HCT116 (cell line): ENCODE results near the gene CNST. TPM values are rescaled to one million over a fixed set of nuclear protein-coding genes. Genes with fewer than 3 reads are reported as not detected.
"Not testable (repeated sequence)": the region's sequence is repeated elsewhere in the genome, so short reads cannot be mapped to it uniquely, and the experiment has no call there.

ENCODE experiments used
- ATAC-seq: fragments of 200-7000 bp; cut with Tn5 transposase; 2 replicates; pipeline ENCODE4 v1.9.1; 2020; ENCODE audit warnings: mild to moderate bottlenecking, moderate library complexity
- BruUV-seq: library from RNA; stranded (reverse); fragments of 400-500 nt; replicated peaks from 2 replicates; lab custom pipeline; 2021; lab: Mats Ljungman, UMichigan
- CTCF ChIA-PET: fragments of 300-600 bp; sonication (Branson Sonifier 250); formaldehyde crosslinking; loops from one replicate; lab custom pipeline; 2021; ENCODE audit warnings: antibody characterized with exemption; lab: Charles Lee
- POLR2A ChIA-PET: fragments of 300-600, 350-600 bp; sonication (Branson Sonifier 250); formaldehyde crosslinking; loops from one replicate; lab custom pipeline; 2021; ENCODE audit warnings: antibody characterized with exemption; lab: Charles Lee
- RAD21 ChIA-PET, 2 experiments: fragments of 300-600 bp; sonication (Branson Sonifier 250); formaldehyde crosslinking; loops; one replicate each; lab custom pipeline; 2023; ENCODE audit warnings: low total read pairs in 2 of 2; ENCODE audit not compliant: uncharacterized antibody in 2 of 2, unreplicated experiment in 2 of 2, low non-redundant PET in 1 of 2; lab: Charles Lee
- DNase-seq: peaks from one replicate; pipeline ENCODE4 v3.0.0-alpha.2; 2010; ENCODE audit warnings: low read depth, low spot score
- H2AFZ ChIP-seq: fragments of 200-600 bp; shearing (Covaris generic), sonication (generic); 2 replicates; pipeline ENCODE4 v1.6.1; 2017; ENCODE audit warnings: low read depth, mixed run types, mixed read lengths, antibody characterized with exemption, low read length; ENCODE audit not compliant: poor library complexity, severe bottlenecking
- H3K27ac ChIP-seq: 2 replicates; pipeline ENCODE4 v1.5.1; 2012; ENCODE audit warnings: low read depth, low read length
- H3K27me3 ChIP-seq: fragments of 200-600 bp; sonication (generic); 2 replicates; pipeline ENCODE4 v1.6.1; 2016; ENCODE audit warnings: mixed run types, low read length, mixed read lengths; ENCODE audit not compliant: insufficient read depth
- H3K36me3 ChIP-seq, 2 experiments: fragments of 200-500 bp in 1 of 2; fragments of 200-600 bp in 1 of 2; sonication (Bioruptor generic) in 1 of 2; sonication (generic) in 1 of 2; 2 replicates each; pipeline versions ENCODE4 v1.5.1 to v1.6.1; 2014 to 2016; ENCODE audit warnings: low read length in 2 of 2, inconsistent platforms in 1 of 2, mixed read lengths in 1 of 2, mixed run types in 1 of 2; ENCODE audit not compliant: insufficient read depth in 2 of 2, control insufficient read depth in 1 of 2
- H3K4me1 ChIP-seq, 2 experiments: fragments of 200-600 bp in 1 of 2; sonication (generic) in 1 of 2; 2 replicates each; pipeline versions ENCODE4 v1.5.1 to v1.6.1; 2012 to 2017; ENCODE audit warnings: low read length in 2 of 2, inconsistent platforms in 1 of 2, mild to moderate bottlenecking in 1 of 2, mixed read lengths in 1 of 2, mixed run types in 1 of 2, moderate library complexity in 1 of 2; ENCODE audit not compliant: insufficient read depth in 2 of 2, control insufficient read depth in 1 of 2
- H3K4me2 ChIP-seq: fragments of 200-600 bp; sonication (generic); 2 replicates; pipeline ENCODE4 v1.6.1; 2017; ENCODE audit warnings: mixed run types, low read length, mixed read lengths
- H3K4me3 ChIP-seq, 2 experiments: fragments of 200-600 bp in 1 of 2; sonication (generic) in 1 of 2; replicated peaks in 1 of 2; 2 replicates each; pipeline ENCODE4 v1.5.1; 2011 to 2016; ENCODE audit warnings: low read length in 2 of 2, control low read depth in 1 of 2, low read depth in 1 of 2, mild to moderate bottlenecking in 1 of 2, mixed read lengths in 1 of 2, mixed run types in 1 of 2
- H3K79me2 ChIP-seq: fragments of 200-600 bp; sonication (generic); 2 replicates; pipeline ENCODE4 v1.6.1; 2017; ENCODE audit warnings: mild to moderate bottlenecking, mixed run types, low read length, moderate library complexity, mixed read lengths; ENCODE audit not compliant: insufficient read depth
- H3K9ac ChIP-seq: fragments of 200-600 bp; sonication (generic); 2 replicates; pipeline ENCODE4 v1.6.1; 2016; ENCODE audit warnings: low read length, mixed read lengths
- H3K9me2 ChIP-seq: fragments of 200-600 bp; sonication (generic), shearing (Covaris generic); 2 replicates; pipeline ENCODE4 v1.6.1; 2017; ENCODE audit warnings: mixed run types, mild to moderate bottlenecking, moderate library complexity; ENCODE audit not compliant: insufficient read depth
- H3K9me3 ChIP-seq, 2 experiments: fragments of 200-500 bp in 1 of 2; fragments of 200-600 bp in 1 of 2; sonication (Bioruptor generic) in 1 of 2; sonication (generic) in 1 of 2; 2 replicates each; pipeline ENCODE4 v1.6.1; 2014 to 2017; ENCODE audit warnings: low read length in 2 of 2, mixed read lengths in 2 of 2, inconsistent platforms in 1 of 2, low read depth in 1 of 2, mild to moderate bottlenecking in 1 of 2, mixed run types in 1 of 2, moderate library complexity in 1 of 2; ENCODE audit not compliant: control insufficient read depth in 1 of 2, insufficient read depth in 1 of 2
- H4K20me1 ChIP-seq: fragments of 200-600 bp; sonication (generic), shearing (Covaris generic); 2 replicates; pipeline ENCODE4 v1.6.1; 2017; ENCODE audit warnings: mixed run types, mild to moderate bottlenecking, moderate library complexity; ENCODE audit not compliant: insufficient read depth
- EGR1 ChIP-seq: IDR thresholded peaks from 2 replicates; pipeline ENCODE4 v1.6.1; 2012; ENCODE audit warnings: low read depth
- ELF1 ChIP-seq: IDR thresholded peaks from 2 replicates; pipeline ENCODE4 v1.6.1; 2012; ENCODE audit warnings: low read depth, borderline replicate concordance
- POLR2A ChIP-seq: IDR thresholded peaks from 2 replicates; pipeline ENCODE4 v1.7.0; 2011; ENCODE audit warnings: borderline replicate concordance; ENCODE audit not compliant: insufficient read depth, insufficient read length; ENCODE audit errors: extremely low read depth
- POLR2AphosphoS5 ChIP-seq: IDR thresholded peaks from 2 replicates; pipeline ENCODE4 v1.6.1; 2011; ENCODE audit warnings: mild to moderate bottlenecking, low read depth, low read length, moderate library complexity
- SP1 ChIP-seq: IDR thresholded peaks from 2 replicates; pipeline ENCODE4 v1.6.1; 2012; ENCODE audit warnings: low read depth
- TCF7L2 ChIP-seq: IDR thresholded peaks from 2 replicates; pipeline ENCODE4 v1.7.0; 2011; ENCODE audit warnings: borderline replicate concordance, inconsistent platforms; ENCODE audit not compliant: insufficient read depth, insufficient read length; ENCODE audit errors: extremely low read depth
- YY1 ChIP-seq: IDR thresholded peaks from 2 replicates; pipeline ENCODE4 v1.6.1; 2011; ENCODE audit warnings: low read length, low read depth, moderate library complexity, mild to moderate bottlenecking; ENCODE audit not compliant: insufficient replicate concordance; ENCODE audit errors: extremely low read depth
- intact Hi-C: fragments of 100-400 bp; cut with micrococcal nuclease; formaldehyde crosslinking; loops from 2 replicates; pipeline ENCODE4 v1.10.0; 2022
- total RNA-seq: library from RNA; stranded (reverse); gene quantifications from one replicate; pipeline ENCODE4 v1.2.1, GENCODE V29; 2021; ENCODE audit not compliant: unreplicated experiment
- TF ChIP-seq, protein P1 (sequence below): IDR thresholded peaks from 2 replicates; pipeline ENCODE4 v1.6.1; 2012
- TF ChIP-seq, protein P2 (sequence below), 3 experiments: fragments of 200-600 bp in 1 of 3; sonication (generic) in 1 of 3; IDR thresholded peaks in 2 of 3; conservative IDR thresholded peaks in 1 of 3; 2 replicates each; pipeline ENCODE4 v1.5.1; 2012 to 2017; ENCODE audit warnings: low read depth in 2 of 3, low read length in 2 of 3, antibody characterized with exemption in 1 of 3, borderline replicate concordance in 1 of 3, control low read depth in 1 of 3, mild to moderate bottlenecking in 1 of 3, mixed read lengths in 1 of 3, mixed run types in 1 of 3, moderate library complexity in 1 of 3; ENCODE audit not compliant: insufficient read depth in 1 of 3
- TF ChIP-seq, protein P3 (sequence below): IDR thresholded peaks from 2 replicates; pipeline ENCODE4 v1.6.1; 2012

The CNST gene
- total RNA-seq, 1 experiment from 2014 or later = 13.5 TPM

DNA sequence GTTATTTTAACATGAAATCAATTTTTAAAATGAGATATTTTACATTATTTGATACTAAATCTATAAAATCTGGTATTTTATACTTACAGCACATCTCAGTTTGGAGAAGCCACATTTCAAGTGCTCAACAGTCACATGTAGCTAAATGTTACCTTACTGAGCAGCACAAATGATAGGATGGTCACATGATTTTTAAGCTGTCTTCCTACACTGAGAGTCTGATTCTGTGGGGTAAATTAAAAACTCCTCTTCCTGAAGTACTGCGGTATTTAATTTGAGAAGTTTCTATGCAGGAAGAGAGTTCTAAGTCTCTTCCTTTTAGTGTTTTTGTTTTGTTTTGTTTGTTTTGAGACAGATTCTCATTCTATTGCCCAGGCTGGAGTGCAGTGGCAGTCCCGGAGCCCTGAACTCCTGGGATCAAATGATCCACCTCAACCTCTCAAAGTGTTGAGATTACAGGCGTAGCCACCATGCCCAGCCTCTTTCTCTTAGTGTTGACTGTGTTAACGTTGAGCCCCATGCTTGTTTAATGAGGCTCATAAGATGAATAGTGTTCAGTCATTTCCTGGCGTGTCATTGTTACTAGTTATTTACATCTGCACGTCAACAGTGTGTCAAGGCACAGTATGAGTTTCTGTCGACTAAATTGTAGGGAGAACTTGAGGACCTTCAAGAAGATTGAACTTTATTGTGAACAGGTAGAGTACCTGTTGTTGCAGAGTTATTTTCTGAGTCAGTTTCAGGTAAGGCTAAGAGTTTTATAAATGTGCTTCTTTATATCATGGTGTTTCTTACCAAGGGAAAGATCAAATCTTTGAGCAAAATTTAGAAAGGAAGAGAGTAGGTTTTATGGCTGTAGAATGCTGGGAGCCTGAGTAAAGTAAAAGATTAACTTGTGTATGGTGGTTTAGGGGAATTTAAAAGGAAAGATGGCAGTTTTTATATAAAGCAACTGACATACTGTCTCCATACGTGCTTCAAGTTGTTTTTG lies 3.3 kb downstream of the CNST start:
- no peak for DNase-seq
- Histone ChIP-seq H3K36me3 (no peaks in the 10 kb centered on the region), H3K9me3 (no peaks in the 10 kb centered on the region), H4K20me1 (no peaks in the 10 kb centered on the region), H3K79me2 (peaks cover 78% of the 10 kb centered on the region)
- intact Hi-C loops = no loop called here
- TF ChIP-seq TCF7L2 = no peak
- TF ChIP-seq POLR2AphosphoS5 = no peak
- no peak for TF ChIP-seq SP1
- no peak for TF ChIP-seq POLR2A
- TF ChIP-seq EGR1 = no peak
- TF ChIP-seq ELF1 = no peak
- TF ChIP-seq, protein P1, sequence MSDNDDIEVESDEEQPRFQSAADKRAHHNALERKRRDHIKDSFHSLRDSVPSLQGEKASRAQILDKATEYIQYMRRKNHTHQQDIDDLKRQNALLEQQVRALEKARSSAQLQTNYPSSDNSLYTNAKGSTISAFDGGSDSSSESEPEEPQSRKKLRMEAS = no peak
- TF ChIP-seq YY1 = no peak
- TF ChIP-seq, protein P2, sequence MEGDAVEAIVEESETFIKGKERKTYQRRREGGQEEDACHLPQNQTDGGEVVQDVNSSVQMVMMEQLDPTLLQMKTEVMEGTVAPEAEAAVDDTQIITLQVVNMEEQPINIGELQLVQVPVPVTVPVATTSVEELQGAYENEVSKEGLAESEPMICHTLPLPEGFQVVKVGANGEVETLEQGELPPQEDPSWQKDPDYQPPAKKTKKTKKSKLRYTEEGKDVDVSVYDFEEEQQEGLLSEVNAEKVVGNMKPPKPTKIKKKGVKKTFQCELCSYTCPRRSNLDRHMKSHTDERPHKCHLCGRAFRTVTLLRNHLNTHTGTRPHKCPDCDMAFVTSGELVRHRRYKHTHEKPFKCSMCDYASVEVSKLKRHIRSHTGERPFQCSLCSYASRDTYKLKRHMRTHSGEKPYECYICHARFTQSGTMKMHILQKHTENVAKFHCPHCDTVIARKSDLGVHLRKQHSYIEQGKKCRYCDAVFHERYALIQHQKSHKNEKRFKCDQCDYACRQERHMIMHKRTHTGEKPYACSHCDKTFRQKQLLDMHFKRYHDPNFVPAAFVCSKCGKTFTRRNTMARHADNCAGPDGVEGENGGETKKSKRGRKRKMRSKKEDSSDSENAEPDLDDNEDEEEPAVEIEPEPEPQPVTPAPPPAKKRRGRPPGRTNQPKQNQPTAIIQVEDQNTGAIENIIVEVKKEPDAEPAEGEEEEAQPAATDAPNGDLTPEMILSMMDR (IDR thresholded peaks at IDR 0.05 in 2 of 3, conservative IDR thresholded peaks at IDR 0.05 in 1 of 3; ENCODE audit: borderline replicate concordance in 1 of 3, insufficient read depth in 1 of 3, low read depth in 2 of 3, low read length in 2 of 3) = no peak
- TF ChIP-seq, protein P3, sequence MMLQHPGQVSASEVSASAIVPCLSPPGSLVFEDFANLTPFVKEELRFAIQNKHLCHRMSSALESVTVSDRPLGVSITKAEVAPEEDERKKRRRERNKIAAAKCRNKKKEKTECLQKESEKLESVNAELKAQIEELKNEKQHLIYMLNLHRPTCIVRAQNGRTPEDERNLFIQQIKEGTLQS = no peak
- TF ChIP-seq, all 23 proteins: peak for 0
- H3K4me2 ChIP-seq = no peak overlapping the region
- H3K4me1 ChIP-seq = peaks cover 10 to 15% of the 10 kb centered on the region in 2 experiments
- no peaks in the 10 kb centered on the region for H3K9me2 ChIP-seq
- no peak overlapping the region for H3K9ac ChIP-seq
- POLR2A ChIA-PET = no interaction called here
- RAD21 ChIA-PET = no interaction called here
- H2AFZ ChIP-seq = no peak overlapping the region
- BruUV-seq = no TSS peak
- no peak for ATAC-seq
- CTCF ChIA-PET = no interaction called here
- H3K27ac ChIP-seq = no peak overlapping the region
- no peaks in the 10 kb centered on the region for H3K27me3 ChIP-seq
- no peak overlapping the region for H3K4me3 ChIP-seq

GRCh38 chr1:246571309-246571708 lies 5.1 kb downstream of the CNST start:
- H3K4me1 ChIP-seq, intact Hi-C loops, H3K4me3 ChIP-seq, CTCF ChIA-PET, RAD21 ChIA-PET, DNase-seq, H3K27ac ChIP-seq, H3K9me2 ChIP-seq, ATAC-seq, H3K4me2 ChIP-seq, BruUV-seq, H4K20me1 ChIP-seq, H3K9me3 ChIP-seq, H2AFZ ChIP-seq, H3K9ac ChIP-seq, H3K36me3 ChIP-seq, POLR2A ChIA-PET, H3K27me3 ChIP-seq: not testable (repeated sequence)
- peaks cover 75% of the 10 kb centered on the region for H3K79me2 ChIP-seq
